Cardiac fibroblast (primary cell): ENCODE results near the gene ABCC3.

ENCODE experiments used
- DNase-seq, 2 donors: peaks; one replicate each; pipeline versions ENCODE4 v3.0.0 to v3.0.0-alpha.2; 2010; ENCODE audit warnings: low read depth in 2 of 2
- H3K4me3 ChIP-seq, 2 donors: replicated peaks in 1 of 2; 1 replicate in 1 of 2; 2 replicates in 1 of 2; pipeline ENCODE4 v1.5.1; 2011; ENCODE audit warnings: low read depth in 2 of 2, low read length in 2 of 2, mild to moderate bottlenecking in 2 of 2, moderate library complexity in 1 of 2
- CTCF ChIP-seq: IDR thresholded peaks from one replicate; pipeline ENCODE4 v1.5.1; 2011; ENCODE audit warnings: low read depth, mild to moderate bottlenecking, low read length, inconsistent platforms

Gene ABCC3

GRCh38 chr17:50660042-50660886 lies 25.6 kb downstream of the ABCC3 start:
- H3K4me3 ChIP-seq = no peak overlapping the region
- peak; percentile 25 to 62 for DNase-seq
- TF ChIP-seq CTCF = no peak

- H3K4me3 ChIP-seq = no peak overlapping the region
- no peak for DNase-seq
Measured at GRCh38 chr17:50660887-50661345, 26.2 kb downstream of the ABCC3 start.

GRCh38 chr17:50661348-50661747 lies 26.7 kb downstream of the ABCC3 start:
- no peak overlapping the region for H3K4me3 ChIP-seq
- no peak for TF ChIP-seq CTCF
- DNase-seq = no peak

More at GRCh38 chr17:50660887-50661345, 26.2 kb downstream of the ABCC3 start:
- no peak for TF ChIP-seq CTCF

- no peak for TF ChIP-seq CTCF
- peak; percentile 87 to 93 for DNase-seq
- H3K4me3 ChIP-seq = no peak overlapping the region
Measured at GRCh38 chr17:50661795-50662391, 27.2 kb downstream of the ABCC3 start.

- no peak overlapping the region for H3K4me3 ChIP-seq
- TF ChIP-seq CTCF = no peak
- DNase-seq = no peak
Measured at GRCh38 chr17:50662632-50663225, 28.0 kb downstream of the ABCC3 start.

- no peak for TF ChIP-seq CTCF
Measured at GRCh38 chr17:50663812-50664374, 29.2 kb downstream of the ABCC3 start.

More at GRCh38 chr17:50663812-50664374, 29.2 kb downstream of the ABCC3 start:
- no peak overlapping the region for H3K4me3 ChIP-seq
- DNase-seq = no peak
